ENCODE results near the gene MIB2. TPM values are rescaled to one million over a fixed set of nuclear protein-coding genes. Genes with fewer than 3 reads are reported as not detected.
A peak's percentile ranks its signal among the peaks of the same experiment; 100 is the strongest.

MIB2 gene
- total and polyA plus RNA-seq, 10 of the 15 experiments (the other 5 are each of a cell fraction or from before 2014, with no cell fraction given) = 0.42 to 26.8 (median 10.9) TPM; not detected in 1

DNA sequence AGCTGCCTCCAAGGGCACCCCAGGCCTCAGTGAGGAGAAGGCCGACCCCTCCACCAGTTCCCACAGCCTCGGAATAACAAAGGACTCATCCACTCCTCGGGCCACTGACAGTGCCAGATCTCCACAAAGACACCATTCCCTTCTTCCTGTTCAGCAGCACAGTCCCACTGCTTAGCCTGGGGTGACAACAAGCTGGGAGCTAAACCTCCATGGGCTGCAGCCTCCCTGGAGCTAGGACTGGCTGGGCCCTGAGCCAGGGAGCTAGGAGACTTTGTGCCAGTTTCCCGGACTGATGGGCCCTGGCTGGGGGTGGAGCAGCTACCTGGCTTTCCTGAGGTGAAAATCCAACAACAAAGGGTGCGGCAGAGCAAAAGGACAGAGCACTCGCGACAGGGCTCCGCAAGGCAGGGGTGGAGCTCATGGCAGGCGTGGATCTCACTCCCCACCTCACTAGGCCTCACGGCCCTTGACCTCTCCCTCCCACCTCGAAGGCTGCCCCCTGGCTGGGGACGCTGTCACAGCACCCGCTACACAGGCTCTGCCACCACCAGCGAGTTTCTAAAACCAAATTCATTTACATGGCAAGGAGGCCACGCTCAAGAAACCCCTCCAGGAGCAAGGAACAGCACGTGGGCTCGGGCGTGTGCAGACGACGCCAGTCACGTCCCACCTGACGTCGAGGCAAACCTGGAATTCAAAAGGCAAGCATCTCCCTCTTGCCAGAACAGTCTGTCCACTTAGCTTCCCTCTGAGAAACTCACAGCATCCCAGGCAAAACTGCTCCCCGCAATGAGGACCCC lies 63.5 kb downstream of the MIB2 start (continued):
- TF ChIP-seq, protein P1, sequence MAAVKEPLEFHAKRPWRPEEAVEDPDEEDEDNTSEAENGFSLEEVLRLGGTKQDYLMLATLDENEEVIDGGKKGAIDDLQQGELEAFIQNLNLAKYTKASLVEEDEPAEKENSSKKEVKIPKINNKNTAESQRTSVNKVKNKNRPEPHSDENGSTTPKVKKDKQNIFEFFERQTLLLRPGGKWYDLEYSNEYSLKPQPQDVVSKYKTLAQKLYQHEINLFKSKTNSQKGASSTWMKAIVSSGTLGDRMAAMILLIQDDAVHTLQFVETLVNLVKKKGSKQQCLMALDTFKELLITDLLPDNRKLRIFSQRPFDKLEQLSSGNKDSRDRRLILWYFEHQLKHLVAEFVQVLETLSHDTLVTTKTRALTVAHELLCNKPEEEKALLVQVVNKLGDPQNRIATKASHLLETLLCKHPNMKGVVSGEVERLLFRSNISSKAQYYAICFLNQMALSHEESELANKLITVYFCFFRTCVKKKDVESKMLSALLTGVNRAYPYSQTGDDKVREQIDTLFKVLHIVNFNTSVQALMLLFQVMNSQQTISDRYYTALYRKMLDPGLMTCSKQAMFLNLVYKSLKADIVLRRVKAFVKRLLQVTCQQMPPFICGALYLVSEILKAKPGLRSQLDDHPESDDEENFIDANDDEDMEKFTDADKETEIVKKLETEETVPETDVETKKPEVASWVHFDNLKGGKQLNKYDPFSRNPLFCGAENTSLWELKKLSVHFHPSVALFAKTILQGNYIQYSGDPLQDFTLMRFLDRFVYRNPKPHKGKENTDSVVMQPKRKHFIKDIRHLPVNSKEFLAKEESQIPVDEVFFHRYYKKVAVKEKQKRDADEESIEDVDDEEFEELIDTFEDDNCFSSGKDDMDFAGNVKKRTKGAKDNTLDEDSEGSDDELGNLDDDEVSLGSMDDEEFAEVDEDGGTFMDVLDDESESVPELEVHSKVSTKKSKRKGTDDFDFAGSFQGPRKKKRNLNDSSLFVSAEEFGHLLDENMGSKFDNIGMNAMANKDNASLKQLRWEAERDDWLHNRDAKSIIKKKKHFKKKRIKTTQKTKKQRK (IDR thresholded peaks at IDR 0.05; ENCODE audit: low read depth, low read length) = no peak
- TF ChIP-seq RBBP5 (conservative IDR thresholded peaks at IDR 0.05) (no peak), RFX5 (IDR thresholded peaks at IDR 0.05; ENCODE audit: low read depth, low read length) (no peak), RUNX3 (IDR thresholded peaks at IDR 0.05; ENCODE audit: low read length) (no peak), TBL1XR1 (IDR thresholded peaks at IDR 0.05; ENCODE audit: low read depth, low read length) (0 out of 2 replicates have a peak, but pooled peaks have one; percentile 20), NFYB (IDR thresholded peaks at IDR 0.05; ENCODE audit: insufficient read depth, low read depth, low read length) (no peak), ZSCAN29 (IDR thresholded peaks at IDR 0.05) (no peak), NFXL1 (IDR thresholded peaks at IDR 0.05; ENCODE audit: borderline replicate concordance) (no peak), GABPA (IDR thresholded peaks at IDR 0.05; ENCODE audit: low read depth) (no peak), ZNF274 (IDR thresholded peaks at IDR 0.05; ENCODE audit: insufficient read depth, insufficient read length) (no peak), HDAC2 (IDR thresholded peaks at IDR 0.05) (no peak)
- TF ChIP-seq, protein P2, sequence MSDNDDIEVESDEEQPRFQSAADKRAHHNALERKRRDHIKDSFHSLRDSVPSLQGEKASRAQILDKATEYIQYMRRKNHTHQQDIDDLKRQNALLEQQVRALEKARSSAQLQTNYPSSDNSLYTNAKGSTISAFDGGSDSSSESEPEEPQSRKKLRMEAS (IDR thresholded peaks at IDR 0.05; ENCODE audit: low read depth, low read length) = peak; percentile 31; the same call in 1 of the 2 replicates
- TF ChIP-seq, protein P3, sequence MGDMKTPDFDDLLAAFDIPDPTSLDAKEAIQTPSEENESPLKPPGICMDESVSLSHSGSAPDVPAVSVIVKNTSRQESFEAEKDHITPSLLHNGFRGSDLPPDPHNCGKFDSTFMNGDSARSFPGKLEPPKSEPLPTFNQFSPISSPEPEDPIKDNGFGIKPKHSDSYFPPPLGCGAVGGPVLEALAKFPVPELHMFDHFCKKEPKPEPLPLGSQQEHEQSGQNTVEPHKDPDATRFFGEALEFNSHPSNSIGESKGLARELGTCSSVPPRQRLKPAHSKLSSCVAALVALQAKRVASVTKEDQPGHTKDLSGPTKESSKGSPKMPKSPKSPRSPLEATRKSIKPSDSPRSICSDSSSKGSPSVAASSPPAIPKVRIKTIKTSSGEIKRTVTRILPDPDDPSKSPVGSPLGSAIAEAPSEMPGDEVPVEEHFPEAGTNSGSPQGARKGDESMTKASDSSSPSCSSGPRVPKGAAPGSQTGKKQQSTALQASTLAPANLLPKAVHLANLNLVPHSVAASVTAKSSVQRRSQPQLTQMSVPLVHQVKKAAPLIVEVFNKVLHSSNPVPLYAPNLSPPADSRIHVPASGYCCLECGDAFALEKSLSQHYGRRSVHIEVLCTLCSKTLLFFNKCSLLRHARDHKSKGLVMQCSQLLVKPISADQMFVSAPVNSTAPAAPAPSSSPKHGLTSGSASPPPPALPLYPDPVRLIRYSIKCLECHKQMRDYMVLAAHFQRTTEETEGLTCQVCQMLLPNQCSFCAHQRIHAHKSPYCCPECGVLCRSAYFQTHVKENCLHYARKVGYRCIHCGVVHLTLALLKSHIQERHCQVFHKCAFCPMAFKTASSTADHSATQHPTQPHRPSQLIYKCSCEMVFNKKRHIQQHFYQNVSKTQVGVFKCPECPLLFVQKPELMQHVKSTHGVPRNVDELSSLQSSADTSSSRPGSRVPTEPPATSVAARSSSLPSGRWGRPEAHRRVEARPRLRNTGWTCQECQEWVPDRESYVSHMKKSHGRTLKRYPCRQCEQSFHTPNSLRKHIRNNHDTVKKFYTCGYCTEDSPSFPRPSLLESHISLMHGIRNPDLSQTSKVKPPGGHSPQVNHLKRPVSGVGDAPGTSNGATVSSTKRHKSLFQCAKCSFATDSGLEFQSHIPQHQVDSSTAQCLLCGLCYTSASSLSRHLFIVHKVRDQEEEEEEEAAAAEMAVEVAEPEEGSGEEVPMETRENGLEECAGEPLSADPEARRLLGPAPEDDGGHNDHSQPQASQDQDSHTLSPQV (IDR thresholded peaks at IDR 0.05) = peak; percentile 65; the same call in 1 of the 2 replicates

Other genes starting within 250 kb of the MIB2 start
Only the 7 nearest of the 16 such genes appear.
- 56.1 and 58.6 TPM in 2 replicates for gene ATAD3A, start 103.3 kb upstream of the MIB2 start, total RNA-seq (2014; rRNA removed)
- gene ATAD3A, start 103.3 kb upstream of the MIB2 start, total RNA-seq (2014; rRNA removed; fragmentation: Illumina TruSeq; extraction: Trizol) = 16.9 and 24.6 TPM in 2 replicates
- gene ATAD3A, start 103.3 kb upstream of the MIB2 start, total RNA-seq (2021) = 66.8 and 76.4 TPM in 2 replicates
- 6.6 and 16.2 TPM in 2 replicates for gene ATAD3A, start 103.3 kb upstream of the MIB2 start, polyA plus RNA-seq (2011; rRNA removed)
- 0.95 and 9.0 TPM in 2 replicates for gene ATAD3A, start 103.3 kb upstream of the MIB2 start, polyA plus RNA-seq (2014; fragmentation: Illumina TruSeq; extraction: Trizol)
- gene ATAD3A, start 103.3 kb upstream of the MIB2 start, polyA plus RNA-seq (2014; fragmentation: Nextera tagmentation; extraction: Ambion mirVana) = 1 to 10 TPM in 1 of 2 experiments, under 1 TPM in 1; 0.05 to 1.3 TPM
- 53.3 and 69.0 TPM in 2 replicates for gene ATAD3A, start 103.3 kb upstream of the MIB2 start, polyA plus RNA-seq (2014; rRNA removed)
- gene ATAD3A, start 103.3 kb upstream of the MIB2 start, polyA plus RNA-seq (2016; fragmentation: Nextera tagmentation; extraction: Ambion mirVana) = 10 to 100 TPM; 84.4 to 93.5 TPM
- 0.17 TPM in 1 of 2 replicates, not detected in the other for gene TMEM240, start 74.9 kb upstream of the MIB2 start, total RNA-seq (2014; rRNA removed)
- not detected in 2 replicates for gene TMEM240, start 74.9 kb upstream of the MIB2 start, total RNA-seq (2014; rRNA removed; fragmentation: Illumina TruSeq; extraction: Trizol)
- gene TMEM240, start 74.9 kb upstream of the MIB2 start, total RNA-seq (2021) = 0.49 TPM in 1 of 2 replicates, not detected in the other
- not detected in 2 replicates for gene TMEM240, start 74.9 kb upstream of the MIB2 start, polyA plus RNA-seq (2011; rRNA removed)
- not detected in 2 replicates for gene TMEM240, start 74.9 kb upstream of the MIB2 start, polyA plus RNA-seq (2014; fragmentation: Illumina TruSeq; extraction: Trizol)
- gene TMEM240, start 74.9 kb upstream of the MIB2 start, polyA plus RNA-seq (2014; fragmentation: Nextera tagmentation; extraction: Ambion mirVana) = not detected
- 0.32 TPM in 1 of 2 replicates, not detected in the other for gene TMEM240, start 74.9 kb upstream of the MIB2 start, polyA plus RNA-seq (2014; rRNA removed)
- gene TMEM240, start 74.9 kb upstream of the MIB2 start, polyA plus RNA-seq (2016; fragmentation: Nextera tagmentation; extraction: Ambion mirVana) = not detected
- 61.6 and 67.8 TPM in 2 replicates for gene SSU72, start 40.6 kb upstream of the MIB2 start, total RNA-seq (2014; rRNA removed)
- 38.1 and 42.5 TPM in 2 replicates for gene SSU72, start 40.6 kb upstream of the MIB2 start, total RNA-seq (2014; rRNA removed; fragmentation: Illumina TruSeq; extraction: Trizol)
- gene SSU72, start 40.6 kb upstream of the MIB2 start, total RNA-seq (2021) = 92.6 and 97.4 TPM in 2 replicates
- gene SSU72, start 40.6 kb upstream of the MIB2 start, polyA plus RNA-seq (2011; rRNA removed) = 46.7 and 53.3 TPM in 2 replicates
- 66.7 and 84.0 TPM in 2 replicates for gene SSU72, start 40.6 kb upstream of the MIB2 start, polyA plus RNA-seq (2014; fragmentation: Illumina TruSeq; extraction: Trizol)
- 10 to 100 TPM; 28.6 to 60.5 TPM for gene SSU72, start 40.6 kb upstream of the MIB2 start, polyA plus RNA-seq (2014; fragmentation: Nextera tagmentation; extraction: Ambion mirVana)
- gene SSU72, start 40.6 kb upstream of the MIB2 start, polyA plus RNA-seq (2014; rRNA removed) = 110 and 117 TPM in 2 replicates
- 100 to 1,000 TPM in 1 of 2 experiments, 10 to 100 TPM in 1; 67.5 to 172 TPM for gene SSU72, start 40.6 kb upstream of the MIB2 start, polyA plus RNA-seq (2016; fragmentation: Nextera tagmentation; extraction: Ambion mirVana)
- gene FNDC10, start 15.4 kb upstream of the MIB2 start, total RNA-seq (2014; rRNA removed) = 0.22 and 0.23 TPM in 2 replicates
- 0.27 and 0.28 TPM in 2 replicates for gene FNDC10, start 15.4 kb upstream of the MIB2 start, total RNA-seq (2014; rRNA removed; fragmentation: Illumina TruSeq; extraction: Trizol)
- 1.0 and 1.3 TPM in 2 replicates for gene FNDC10, start 15.4 kb upstream of the MIB2 start, total RNA-seq (2021)
- gene FNDC10, start 15.4 kb upstream of the MIB2 start, polyA plus RNA-seq (2011; rRNA removed) = not detected in 2 replicates
- 0.18 TPM in 1 of 2 replicates, not detected in the other for gene FNDC10, start 15.4 kb upstream of the MIB2 start, polyA plus RNA-seq (2014; fragmentation: Illumina TruSeq; extraction: Trizol)
- gene FNDC10, start 15.4 kb upstream of the MIB2 start, polyA plus RNA-seq (2014; fragmentation: Nextera tagmentation; extraction: Ambion mirVana) = under 1 TPM in 1 of 2 experiments, not detected in 1; 0.05 TPM
- 0.79 and 1.1 TPM in 2 replicates for gene FNDC10, start 15.4 kb upstream of the MIB2 start, polyA plus RNA-seq (2014; rRNA removed)
- not detected for gene FNDC10, start 15.4 kb upstream of the MIB2 start, polyA plus RNA-seq (2016; fragmentation: Nextera tagmentation; extraction: Ambion mirVana)
- 0.34 and 0.54 TPM in 2 replicates for gene MMP23B, start 16.7 kb downstream of the MIB2 start, total RNA-seq (2014; rRNA removed)
- not detected in 2 replicates for gene MMP23B, start 16.7 kb downstream of the MIB2 start, total RNA-seq (2014; rRNA removed; fragmentation: Illumina TruSeq; extraction: Trizol)
- 0.51 and 0.74 TPM in 2 replicates for gene MMP23B, start 16.7 kb downstream of the MIB2 start, total RNA-seq (2021)
- 0.33 TPM in 1 of 2 replicates, not detected in the other for gene MMP23B, start 16.7 kb downstream of the MIB2 start, polyA plus RNA-seq (2011; rRNA removed)
- not detected in 2 replicates for gene MMP23B, start 16.7 kb downstream of the MIB2 start, polyA plus RNA-seq (2014; fragmentation: Illumina TruSeq; extraction: Trizol)
- gene MMP23B, start 16.7 kb downstream of the MIB2 start, polyA plus RNA-seq (2014; fragmentation: Nextera tagmentation; extraction: Ambion mirVana) = not detected
- 0.33 and 0.43 TPM in 2 replicates for gene MMP23B, start 16.7 kb downstream of the MIB2 start, polyA plus RNA-seq (2014; rRNA removed)
- gene MMP23B, start 16.7 kb downstream of the MIB2 start, polyA plus RNA-seq (2016; fragmentation: Nextera tagmentation; extraction: Ambion mirVana) = under 1 TPM; 0.25 to 0.76 TPM
- 15.4 and 17.1 TPM in 2 replicates for gene CDK11B, start 43.5 kb downstream of the MIB2 start, total RNA-seq (2014; rRNA removed)
- 10.8 and 11.9 TPM in 2 replicates for gene CDK11B, start 43.5 kb downstream of the MIB2 start, total RNA-seq (2014; rRNA removed; fragmentation: Illumina TruSeq; extraction: Trizol)
- gene CDK11B, start 43.5 kb downstream of the MIB2 start, total RNA-seq (2021) = 24.0 and 24.2 TPM in 2 replicates
- 2.8 and 5.3 TPM in 2 replicates for gene CDK11B, start 43.5 kb downstream of the MIB2 start, polyA plus RNA-seq (2011; rRNA removed)
- gene CDK11B, start 43.5 kb downstream of the MIB2 start, polyA plus RNA-seq (2014; fragmentation: Illumina TruSeq; extraction: Trizol) = 30.9 and 43.8 TPM in 2 replicates
- gene CDK11B, start 43.5 kb downstream of the MIB2 start, polyA plus RNA-seq (2014; fragmentation: Nextera tagmentation; extraction: Ambion mirVana) = 1 to 10 TPM; 3.2 to 6.9 TPM
- 19.4 and 23.2 TPM in 2 replicates for gene CDK11B, start 43.5 kb downstream of the MIB2 start, polyA plus RNA-seq (2014; rRNA removed)
- gene CDK11B, start 43.5 kb downstream of the MIB2 start, polyA plus RNA-seq (2016; fragmentation: Nextera tagmentation; extraction: Ambion mirVana) = 10 to 100 TPM; 18.9 to 22.4 TPM
- gene SLC35E2B, start 77.3 kb downstream of the MIB2 start, total RNA-seq (2014; rRNA removed) = 19.8 and 20.2 TPM in 2 replicates
- gene SLC35E2B, start 77.3 kb downstream of the MIB2 start, total RNA-seq (2014; rRNA removed; fragmentation: Illumina TruSeq; extraction: Trizol) = 15.8 and 16.5 TPM in 2 replicates
- gene SLC35E2B, start 77.3 kb downstream of the MIB2 start, total RNA-seq (2021) = 33.7 and 36.7 TPM in 2 replicates
- gene SLC35E2B, start 77.3 kb downstream of the MIB2 start, polyA plus RNA-seq (2011; rRNA removed) = 14.4 and 18.4 TPM in 2 replicates
- gene SLC35E2B, start 77.3 kb downstream of the MIB2 start, polyA plus RNA-seq (2014; fragmentation: Illumina TruSeq; extraction: Trizol) = 19.5 and 23.6 TPM in 2 replicates
- 1 to 10 TPM; 2.6 to 4.1 TPM for gene SLC35E2B, start 77.3 kb downstream of the MIB2 start, polyA plus RNA-seq (2014; fragmentation: Nextera tagmentation; extraction: Ambion mirVana)
- 29.3 and 31.5 TPM in 2 replicates for gene SLC35E2B, start 77.3 kb downstream of the MIB2 start, polyA plus RNA-seq (2014; rRNA removed)
- gene SLC35E2B, start 77.3 kb downstream of the MIB2 start, polyA plus RNA-seq (2016; fragmentation: Nextera tagmentation; extraction: Ambion mirVana) = 10 to 100 TPM; 18.6 to 18.7 TPM